B cell (primary cell): ENCODE measurements around the gene SERF2. TPM values are rescaled to one million over a fixed set of nuclear protein-coding genes. Genes with fewer than 3 reads are reported as not detected.

ENCODE experiments used
- ATAC-seq: fragments of 200-7000 bp; cut with Tn5 transposase; one replicate; pipeline ENCODE4 v1.10.0; 2021; ENCODE audit warnings: low read depth, mild to moderate bottlenecking, moderate number of reproducible peaks, moderate library complexity
- CTCF ChIA-PET: fragments of 350-600 bp; sonication (Branson Sonifier 250); formaldehyde crosslinking; loops from one replicate; lab custom pipeline; 2021; ENCODE audit warnings: antibody characterized with exemption, inconsistent platforms; lab: Charles Lee
- POLR2A ChIA-PET: fragments of 350-600 bp; sonication (Branson Sonifier 250); formaldehyde crosslinking; loops from one replicate; lab custom pipeline; 2021; ENCODE audit warnings: antibody characterized with exemption; lab: Charles Lee
- DNase-seq: peaks from one replicate; pipeline ENCODE4 v3.0.0; 2013
- H2AFZ ChIP-seq: 2 replicates; pipeline ENCODE4 v1.6.1; 2012; ENCODE audit warnings: mild to moderate bottlenecking, low read depth, low read length; ENCODE audit not compliant: insufficient read depth, poor library complexity, severe bottlenecking
- H3K27ac ChIP-seq, 2 donors: 1 replicate in 1 of 2; 2 replicates in 1 of 2; pipeline ENCODE4 v1.5.1; 2012 to 2013; ENCODE audit warnings: low read length in 2 of 2, mild to moderate bottlenecking in 2 of 2, moderate library complexity in 1 of 2
- H3K27me3 ChIP-seq, 4 experiments: fragments of 200-600 bp in 1 of 4; sonication (generic) in 1 of 4; replicated peaks in 1 of 4; 1 replicate in 2 of 4; 2 replicates in 2 of 4; pipeline versions ENCODE4 v1.6.1 to v1.7.0; 2013 to 2016; ENCODE audit warnings: low read length in 3 of 4, mild to moderate bottlenecking in 2 of 4, mixed read lengths in 1 of 4, moderate library complexity in 1 of 4; ENCODE audit not compliant: insufficient read depth in 4 of 4, control insufficient read depth in 3 of 4; ENCODE audit errors: control extremely low read depth in 1 of 4
- H3K36me3 ChIP-seq, 2 experiments: replicated peaks in 1 of 2; 1 replicate in 1 of 2; 2 replicates in 1 of 2; pipeline versions ENCODE4 v1.6.1 to v1.7.1; 2013; ENCODE audit warnings: low read length in 1 of 2; ENCODE audit not compliant: insufficient read depth in 2 of 2, control insufficient read depth in 1 of 2; ENCODE audit errors: control extremely low read depth in 1 of 2, extremely low read depth in 1 of 2
- H3K4me1 ChIP-seq, 2 donors: fragments of 200-600 bp in 1 of 2; sonication (generic) in 1 of 2; 1 replicate in 1 of 2; 2 replicates in 1 of 2; pipeline versions ENCODE4 v1.5.1 to v1.6.1; 2013 to 2017; ENCODE audit warnings: low read length in 2 of 2; ENCODE audit not compliant: control insufficient read depth in 2 of 2, insufficient read depth in 2 of 2
- H3K4me2 ChIP-seq: replicated peaks from 2 replicates; pipeline ENCODE3; 2012; ENCODE audit warnings: mild to moderate bottlenecking, low read depth, low read length; ENCODE audit not compliant: poor library complexity, severe bottlenecking
- H3K4me3 ChIP-seq, 5 experiments: fragments of 200-600 bp in 1 of 5; sonication (generic) in 1 of 5; 1 replicate in 3 of 5; 2 replicates in 2 of 5; pipeline versions ENCODE4 v1.5.1 to v1.7.0; 2011 to 2016; ENCODE audit warnings: low read length in 4 of 5, mild to moderate bottlenecking in 4 of 5, low read depth in 2 of 5, control low read depth in 1 of 5, moderate library complexity in 1 of 5; ENCODE audit not compliant: insufficient read depth in 1 of 5; ENCODE audit errors: control extremely low read depth in 1 of 5, extremely low read depth in 1 of 5
- H3K79me2 ChIP-seq: fragments of 200-600 bp; sonication (generic); one replicate; pipeline ENCODE4 v1.6.0; 2016; ENCODE audit warnings: low read length; ENCODE audit not compliant: control insufficient read depth, insufficient read depth
- H3K9ac ChIP-seq: fragments of 200-600 bp; sonication (generic); 2 replicates; pipeline ENCODE4 v1.6.1; 2017; ENCODE audit warnings: mild to moderate bottlenecking, low read length, moderate library complexity
- H3K9me3 ChIP-seq, 3 donors: one replicate each; pipeline versions ENCODE4 v1.6.1 to v1.7.1; 2013; ENCODE audit warnings: low read length in 2 of 3; ENCODE audit not compliant: control insufficient read depth in 2 of 3, insufficient read depth in 1 of 3; ENCODE audit errors: control extremely low read depth in 1 of 3
- H4K20me1 ChIP-seq: 2 replicates; pipeline ENCODE4 v1.6.0; 2012; ENCODE audit warnings: mild to moderate bottlenecking, low read length; ENCODE audit not compliant: insufficient read depth, control insufficient read depth, poor library complexity, severe bottlenecking
- H3K27ac Mint-ChIP-seq: one replicate; pipeline ENCODE4 v1.8.0; 2021; ENCODE audit warnings: mixed read lengths
- H3K27me3 Mint-ChIP-seq: one replicate; pipeline ENCODE4 v1.8.0; 2021; ENCODE audit warnings: mixed read lengths
- H3K4me1 Mint-ChIP-seq: one replicate; pipeline ENCODE4 v1.8.0; 2021; ENCODE audit warnings: mixed read lengths
- H3K4me3 Mint-ChIP-seq: one replicate; pipeline ENCODE4 v1.8.0; 2021; ENCODE audit warnings: mixed read lengths
- H3K9me3 Mint-ChIP-seq: one replicate; pipeline ENCODE4 v1.8.0; 2022; ENCODE audit warnings: mixed read lengths; ENCODE audit not compliant: insufficient read depth
- EZH2 ChIP-seq: IDR thresholded peaks from 2 replicates; pipeline ENCODE4 v1.6.1; 2012; ENCODE audit warnings: borderline replicate concordance, low read depth, mild to moderate bottlenecking, moderate library complexity, low read length; ENCODE audit not compliant: insufficient read depth, poor library complexity, severe bottlenecking
- WGBS: methylation state at CpG from one replicate; pipeline ENCODE4 v1.1.5; 2013; ENCODE audit warnings: missing lambda C conversion rate; ENCODE audit not compliant: insufficient coverage; 5-methylcytosine and 5-hydroxymethylcytosine counted together
- intact Hi-C: fragments of 100-400 bp; cut with micrococcal nuclease; formaldehyde crosslinking; loops from one replicate; pipeline ENCODE4 v1.10.0; 2022
- polyA plus RNA-seq: library from polyadenylated mRNA; depleted of rRNA; stranded (reverse); fragments of >200 nt; gene quantifications from 2 replicates; pipeline ENCODE4 v1.2.3, GENCODE V29; 2012
- total RNA-seq, 2 donors: library from RNA; stranded (reverse); fragments of 120-200 nt in 1 of 2; gene quantifications; 1 replicate in 1 of 2; 2 replicates in 1 of 2; pipeline versions ENCODE4 v1.2.3 to v1.2.4, GENCODE V29; 2013 to 2022
- TF ChIP-seq, protein P1 (sequence below): fragments of 200-600 bp; IDR thresholded peaks from one replicate; pipeline ENCODE4 v1.8.0; 2022; ENCODE audit warnings: antibody characterized with exemption, mild to moderate bottlenecking

SERF2 gene
- total and polyA plus RNA-seq, 2 donors (not counting 1 experiment from before 2014, with no cell fraction given): 455 to 806 TPM

DNA sequence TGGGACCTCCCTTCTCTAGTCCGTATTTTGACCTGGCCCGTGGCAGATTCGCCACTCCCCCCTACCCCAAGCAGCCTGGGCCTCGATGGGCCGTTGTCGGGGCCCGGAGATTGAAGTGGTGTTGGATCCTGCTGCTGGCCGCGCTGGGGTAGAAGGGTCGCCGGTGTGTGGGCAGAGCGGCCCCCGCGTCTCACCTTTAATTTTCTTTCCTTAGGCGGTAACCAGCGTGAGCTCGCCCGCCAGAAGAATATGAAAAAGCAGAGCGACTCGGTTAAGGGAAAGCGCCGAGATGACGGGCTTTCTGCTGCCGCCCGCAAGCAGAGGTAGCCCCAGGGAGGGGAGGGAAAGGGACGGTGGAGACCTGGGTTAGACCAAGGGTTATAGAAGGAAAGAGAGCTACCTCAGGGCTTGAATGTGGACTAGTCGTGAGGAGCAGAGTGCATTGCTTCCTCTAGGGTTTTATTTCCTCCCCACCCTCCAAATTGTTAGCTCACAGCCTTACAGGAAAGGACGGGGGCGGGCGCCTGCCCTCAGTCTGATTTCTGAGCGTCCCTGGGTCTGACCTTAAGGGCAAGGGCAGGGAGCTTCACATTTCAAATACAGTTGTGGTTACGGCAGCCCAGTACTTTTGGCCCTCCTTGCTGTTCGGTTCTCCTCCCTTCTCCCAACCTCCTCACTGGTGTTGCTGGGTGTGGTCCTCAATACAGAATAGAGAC is 799 bp downstream of the SERF2 start:
- no peaks in the 10 kb centered on the region for H3K9me3 Mint-ChIP-seq
- no peaks in the 10 kb centered on the region for H3K27me3 ChIP-seq
- no peaks in the 10 kb centered on the region for H3K27me3 Mint-ChIP-seq
- ChIA-PET CTCF (interaction anchor here (0.6 to 8.7 kb wide), 3 partner anchors 16 to 26 kb away, joined by 5 to 150 read pairs (median 5); partner anchors contain the start of gene ELL3), POLR2A (interaction anchor here (0.5 to 2.8 kb wide), 5 partner anchors 7 to 50 kb away, joined by 4 to 15 read pairs (median 9); partner anchors contain the start of genes ELL3, HYPK, MFAP1 and SERINC4)
- H3K27ac ChIP-seq: peak overlapping the region; percentile 96
- peak overlapping the region; percentile 85 for H3K9ac ChIP-seq
- H3K27ac Mint-ChIP-seq: peak overlapping the region; percentile 93
- peaks cover 37 to 68% of the 10 kb centered on the region in 2 donors for H3K4me1 ChIP-seq
- H3K4me3 Mint-ChIP-seq: peak overlapping the region; percentile 93
- peak overlapping the region; percentile 87 for H3K4me2 ChIP-seq
- peaks cover 28% of the 10 kb centered on the region for H3K79me2 ChIP-seq
- H4K20me1 ChIP-seq: peaks cover 36% of the 10 kb centered on the region
- DNase-seq (no peak), ATAC-seq (no peak)
- 8% methylated on average over 21 of the region's 33 CpGs for WGBS
- intact Hi-C loops: loop anchor here (1.0 kb wide), 6 partner anchors 7 to 47 kb away; partner anchors contain the start of genes ELL3, HYPK, MFAP1 and PDIA3
- H3K36me3 ChIP-seq: peaks cover 0 to 41% of the 10 kb centered on the region in 2 experiments
- peak overlapping the region; percentile 50 to 100 (median 94) for H3K4me3 ChIP-seq
- peak overlapping the region; percentile 67 for H2AFZ ChIP-seq
- peaks cover 65% of the 10 kb centered on the region for H3K4me1 Mint-ChIP-seq
- H3K9me3 ChIP-seq: peaks cover 0 to 6% (median 0%) of the 10 kb centered on the region in 3 donors
- no peak for TF ChIP-seq EZH2
- TF ChIP-seq, protein P1, sequence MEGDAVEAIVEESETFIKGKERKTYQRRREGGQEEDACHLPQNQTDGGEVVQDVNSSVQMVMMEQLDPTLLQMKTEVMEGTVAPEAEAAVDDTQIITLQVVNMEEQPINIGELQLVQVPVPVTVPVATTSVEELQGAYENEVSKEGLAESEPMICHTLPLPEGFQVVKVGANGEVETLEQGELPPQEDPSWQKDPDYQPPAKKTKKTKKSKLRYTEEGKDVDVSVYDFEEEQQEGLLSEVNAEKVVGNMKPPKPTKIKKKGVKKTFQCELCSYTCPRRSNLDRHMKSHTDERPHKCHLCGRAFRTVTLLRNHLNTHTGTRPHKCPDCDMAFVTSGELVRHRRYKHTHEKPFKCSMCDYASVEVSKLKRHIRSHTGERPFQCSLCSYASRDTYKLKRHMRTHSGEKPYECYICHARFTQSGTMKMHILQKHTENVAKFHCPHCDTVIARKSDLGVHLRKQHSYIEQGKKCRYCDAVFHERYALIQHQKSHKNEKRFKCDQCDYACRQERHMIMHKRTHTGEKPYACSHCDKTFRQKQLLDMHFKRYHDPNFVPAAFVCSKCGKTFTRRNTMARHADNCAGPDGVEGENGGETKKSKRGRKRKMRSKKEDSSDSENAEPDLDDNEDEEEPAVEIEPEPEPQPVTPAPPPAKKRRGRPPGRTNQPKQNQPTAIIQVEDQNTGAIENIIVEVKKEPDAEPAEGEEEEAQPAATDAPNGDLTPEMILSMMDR: no peak
